IPS-20b (cell line): ENCODE measurements around the gene MLKL.
"Not testable (repeated sequence)": the region's sequence is repeated elsewhere in the genome, so short reads cannot be mapped to it uniquely, and the experiment has no call there.

Experiments
- H3K27ac ChIP-seq: one replicate; pipeline ENCODE4 v1.5.1; 2013; ENCODE audit warnings: low read length
- H3K27me3 ChIP-seq: 2 replicates; pipeline ENCODE4 v1.6.1; 2013; ENCODE audit warnings: mild to moderate bottlenecking, low read length, inconsistent platforms; ENCODE audit not compliant: insufficient read depth
- H3K36me3 ChIP-seq: 2 replicates; pipeline ENCODE4 v1.6.1; 2013; ENCODE audit warnings: low read depth, mild to moderate bottlenecking, inconsistent platforms, low read length, moderate library complexity; ENCODE audit not compliant: insufficient read depth
- H3K4me1 ChIP-seq: 2 replicates; pipeline ENCODE4 v1.6.1; 2013; ENCODE audit warnings: mild to moderate bottlenecking, control low read depth, inconsistent platforms, low read length, moderate library complexity; ENCODE audit not compliant: insufficient read depth
- H3K4me3 ChIP-seq: 2 replicates; pipeline ENCODE4 v1.5.1; 2013; ENCODE audit warnings: mild to moderate bottlenecking, low read length, inconsistent platforms
- H3K9ac ChIP-seq: 2 replicates; pipeline ENCODE4 v1.6.1; 2013; ENCODE audit warnings: low read depth, mild to moderate bottlenecking, inconsistent platforms, low read length, moderate library complexity
- H3K9me3 ChIP-seq: 2 replicates; pipeline ENCODE4 v1.6.1; 2013; ENCODE audit warnings: mild to moderate bottlenecking, low read depth, low read length, inconsistent platforms; ENCODE audit not compliant: insufficient read depth

Gene MLKL

GRCh38 chr16:74660383-74660782 is 40.3 kb downstream of the MLKL start:
- Histone ChIP-seq H3K27ac (no peak overlapping the region), H3K27me3 (no peaks in the 10 kb centered on the region), H3K9me3 (no peaks in the 10 kb centered on the region), H3K4me1 (no peaks in the 10 kb centered on the region; the same call in 1 of the 2 replicates), H3K36me3 (peaks cover 99% of the 10 kb centered on the region), H3K9ac (no peak overlapping the region), H3K4me3 (no peak overlapping the region)

- H3K4me3 ChIP-seq = no peak overlapping the region
- no peak overlapping the region for H3K27ac ChIP-seq
- H3K9me3 ChIP-seq = no peaks in the 10 kb centered on the region
- H3K9ac ChIP-seq = no peak overlapping the region
- peaks cover 96% of the 10 kb centered on the region for H3K36me3 ChIP-seq
- H3K27me3 ChIP-seq = no peaks in the 10 kb centered on the region
- no peaks in the 10 kb centered on the region; the same call in 1 of the 2 replicates for H3K4me1 ChIP-seq
These were observed 41.6 kb downstream of the MLKL start for GRCh38 chr16:74659041-74659440.

DNA sequence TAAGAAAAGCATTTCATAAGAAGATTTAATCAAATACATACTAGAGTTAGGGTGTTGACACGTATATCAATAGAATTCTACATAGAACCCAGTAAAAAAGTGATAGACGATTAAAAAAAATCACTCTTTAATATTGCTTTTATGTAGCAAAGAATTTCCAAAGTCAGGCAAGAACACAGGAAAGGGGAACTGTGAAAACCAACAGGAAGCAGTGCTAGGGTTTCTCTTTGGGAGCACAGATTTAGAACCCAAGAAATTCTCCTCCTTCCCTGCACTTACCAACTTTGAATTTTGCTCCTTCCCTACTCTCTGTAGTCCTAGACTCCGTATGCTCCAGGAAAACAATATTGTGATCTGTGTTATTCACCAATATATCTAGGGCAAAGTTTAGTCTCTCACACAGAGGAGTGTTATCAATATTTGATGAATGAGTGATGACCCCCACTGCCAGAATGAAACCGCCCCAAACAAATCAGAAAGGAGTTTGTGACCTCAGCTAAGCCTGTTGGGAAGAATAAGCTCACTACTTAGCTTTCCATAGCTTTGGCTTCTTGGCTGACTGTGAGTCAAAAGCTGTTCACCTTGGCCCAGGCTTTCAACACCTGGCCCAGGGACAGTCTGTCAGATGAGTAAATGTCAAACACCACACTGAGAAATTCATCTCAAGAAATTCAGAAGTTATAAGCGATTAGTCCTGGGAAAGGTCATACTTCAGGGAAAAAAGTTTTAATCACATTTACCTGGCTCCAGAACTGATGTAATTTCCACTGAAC is 42.6 kb downstream of the MLKL start:
- H3K27me3 ChIP-seq = no peaks in the 10 kb centered on the region
- H3K4me3 ChIP-seq = no peak overlapping the region
- no peak overlapping the region for H3K27ac ChIP-seq
- no peak overlapping the region for H3K9ac ChIP-seq
- H3K36me3 ChIP-seq = peaks cover 96% of the 10 kb centered on the region
- H3K9me3 ChIP-seq = no peaks in the 10 kb centered on the region
- no peaks in the 10 kb centered on the region; the same call in 1 of the 2 replicates for H3K4me1 ChIP-seq

DNA sequence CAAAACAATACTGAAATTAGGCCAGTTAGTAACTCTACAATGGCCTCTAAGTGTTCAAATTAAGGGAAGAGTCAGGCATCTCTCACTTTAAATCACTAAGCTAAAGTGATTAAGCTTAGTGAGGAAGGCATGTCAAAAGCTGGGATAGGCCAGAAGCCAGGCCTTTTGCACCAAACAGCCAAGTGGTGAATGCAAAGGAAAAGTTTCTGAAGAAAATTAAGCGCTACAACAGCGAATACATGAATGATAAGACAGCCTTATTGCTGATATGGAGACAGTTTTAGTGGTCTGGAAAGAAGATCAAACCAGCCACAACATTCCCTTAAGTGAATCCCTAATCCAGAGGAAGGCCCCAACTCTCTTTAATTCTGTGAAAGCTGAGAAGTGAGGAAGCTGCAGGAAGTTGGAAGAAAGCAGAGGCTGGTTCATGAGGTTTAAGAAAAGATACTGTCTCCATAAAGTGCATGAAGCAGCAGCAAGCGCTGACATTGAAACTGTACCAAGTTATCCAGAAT is 46.1 kb downstream of the MLKL start:
- no peak overlapping the region for H3K4me3 ChIP-seq
- H3K9me3 ChIP-seq = no peaks in the 10 kb centered on the region
- no peak overlapping the region for H3K27ac ChIP-seq
- H3K36me3 ChIP-seq = peaks cover 98% of the 10 kb centered on the region
- no peaks in the 10 kb centered on the region for H3K4me1 ChIP-seq
- H3K27me3 ChIP-seq = no peaks in the 10 kb centered on the region
- no peak overlapping the region for H3K9ac ChIP-seq

DNA sequence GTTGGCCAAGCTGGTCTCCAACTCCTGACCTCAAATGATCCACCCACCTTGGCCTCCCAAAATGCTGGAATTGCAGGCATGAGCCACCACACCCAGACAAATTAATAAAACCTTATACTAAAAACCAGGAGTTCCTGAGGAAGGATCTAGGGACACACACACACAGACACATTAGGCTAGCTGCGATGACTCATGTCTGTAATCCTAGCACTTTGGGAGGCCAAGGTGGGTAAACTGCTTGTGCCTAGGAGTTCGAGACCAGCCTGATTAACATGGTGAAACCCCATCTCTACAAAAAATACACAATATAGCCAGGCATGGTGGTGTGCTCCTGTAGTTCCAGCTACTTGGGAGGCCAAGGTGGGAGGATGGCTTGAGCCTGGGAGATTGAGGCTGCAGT is 47.8 kb downstream of the MLKL start:
- H3K36me3 ChIP-seq = peaks cover 98% of the 10 kb centered on the region
- H3K27me3 ChIP-seq, H3K27ac ChIP-seq, H3K9ac ChIP-seq, H3K4me1 ChIP-seq, H3K4me3 ChIP-seq, H3K9me3 ChIP-seq: not testable (repeated sequence)

- Histone ChIP-seq H3K36me3 (peaks cover 98% of the 10 kb centered on the region), H3K9ac (no peak overlapping the region), H3K27me3 (no peaks in the 10 kb centered on the region), H3K4me3 (no peak overlapping the region), H3K27ac (no peak overlapping the region), H3K9me3 (no peaks in the 10 kb centered on the region), H3K4me1 (no peaks in the 10 kb centered on the region)
These were observed 48.4 kb downstream of the MLKL start for GRCh38 chr16:74652249-74652648.

DNA sequence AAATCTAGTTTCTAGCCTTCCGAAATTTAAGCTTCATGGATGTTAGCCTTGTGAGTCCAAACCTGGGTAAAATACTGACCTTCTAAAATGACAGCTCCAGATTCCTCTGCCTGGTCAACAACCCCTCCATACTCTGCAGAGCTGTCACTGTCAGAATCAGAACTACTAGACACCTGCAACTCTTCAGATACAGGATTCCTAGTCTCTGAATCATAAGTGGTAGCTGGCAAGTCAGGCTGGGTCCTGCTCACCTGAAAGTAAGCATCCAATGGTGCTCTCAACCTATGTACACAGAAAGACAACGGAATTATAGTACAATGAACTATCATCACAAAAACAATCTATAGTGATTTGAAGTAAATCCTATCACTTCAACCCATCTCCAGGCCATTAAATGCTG is 48.8 kb downstream of the MLKL start:
- H3K27me3 ChIP-seq = no peaks in the 10 kb centered on the region
- peaks cover 98% of the 10 kb centered on the region for H3K36me3 ChIP-seq
- no peak overlapping the region for H3K27ac ChIP-seq
- H3K9ac ChIP-seq = no peak overlapping the region
- no peak overlapping the region for H3K4me3 ChIP-seq
- no peaks in the 10 kb centered on the region for H3K4me1 ChIP-seq
- H3K9me3 ChIP-seq = no peaks in the 10 kb centered on the region

DNA sequence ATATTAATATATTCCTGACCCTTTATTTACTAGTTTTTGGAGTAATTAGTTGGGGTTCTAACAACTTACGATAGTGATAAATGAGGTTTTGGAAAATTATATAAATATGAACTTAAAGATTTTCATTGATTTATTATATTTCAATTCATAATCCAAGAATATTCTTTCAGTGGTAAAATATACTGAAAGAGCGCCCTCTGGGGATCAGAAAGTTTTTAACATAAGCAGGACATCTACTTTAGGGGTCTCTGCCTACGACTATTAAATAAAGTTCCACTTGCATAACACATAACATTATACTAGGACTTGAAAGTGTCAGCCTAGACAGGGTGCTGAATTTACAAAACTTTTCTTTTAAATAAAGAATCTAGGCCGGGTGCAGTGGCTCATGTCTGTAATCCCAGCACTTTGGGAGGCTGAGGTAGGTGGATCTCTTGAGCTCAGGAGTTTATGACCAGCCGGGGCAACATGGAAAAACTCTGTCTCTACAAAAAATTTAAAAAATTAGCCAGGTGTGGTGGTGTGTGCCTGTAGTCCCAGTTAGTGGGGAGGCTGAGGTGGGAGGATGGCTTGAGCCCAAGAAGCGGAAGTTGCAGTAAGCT is 49.6 kb downstream of the MLKL start:
- no peak overlapping the region for H3K27ac ChIP-seq
- H3K4me3 ChIP-seq = no peak overlapping the region
- no peak overlapping the region for H3K9ac ChIP-seq
- no peaks in the 10 kb centered on the region for H3K27me3 ChIP-seq
- no peaks in the 10 kb centered on the region for H3K4me1 ChIP-seq
- H3K36me3 ChIP-seq = peaks cover 98% of the 10 kb centered on the region
- no peaks in the 10 kb centered on the region for H3K9me3 ChIP-seq

DNA sequence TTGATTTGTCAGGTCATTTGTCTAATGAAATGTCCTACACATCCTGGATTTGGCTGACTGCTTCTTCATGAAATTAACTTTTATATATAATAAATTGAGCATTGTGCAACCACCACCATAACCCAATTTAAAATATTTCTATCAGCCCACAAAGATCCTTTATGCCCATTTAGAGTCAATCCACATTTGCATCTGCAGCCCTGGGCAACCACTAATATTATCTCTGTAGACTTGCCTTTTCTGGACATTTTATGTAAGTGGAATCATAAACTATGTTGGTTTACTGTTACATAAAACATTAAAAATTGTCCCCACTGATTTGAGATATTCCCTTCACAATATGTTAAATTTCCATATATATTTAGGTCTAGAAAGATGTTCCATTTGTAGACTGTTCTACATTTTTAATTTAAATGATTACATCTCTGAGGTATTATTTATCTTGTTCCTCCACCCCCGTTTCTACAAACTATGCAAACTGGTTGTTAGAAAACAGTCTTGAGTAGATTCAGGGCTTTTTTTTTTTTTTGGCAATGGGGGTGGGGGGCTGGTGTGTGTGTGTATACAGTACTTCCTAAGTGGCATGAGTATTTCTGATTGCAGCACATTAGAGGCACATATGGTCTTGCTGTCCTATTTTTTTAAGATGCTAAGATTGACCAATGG is 50.7 kb downstream of the MLKL start:
- Histone ChIP-seq H3K4me3 (no peak overlapping the region), H3K4me1 (no peaks in the 10 kb centered on the region), H3K9me3 (no peaks in the 10 kb centered on the region), H3K36me3 (peaks cover 99% of the 10 kb centered on the region), H3K9ac (no peak overlapping the region), H3K27ac (no peak overlapping the region), H3K27me3 (no peaks in the 10 kb centered on the region)

DNA sequence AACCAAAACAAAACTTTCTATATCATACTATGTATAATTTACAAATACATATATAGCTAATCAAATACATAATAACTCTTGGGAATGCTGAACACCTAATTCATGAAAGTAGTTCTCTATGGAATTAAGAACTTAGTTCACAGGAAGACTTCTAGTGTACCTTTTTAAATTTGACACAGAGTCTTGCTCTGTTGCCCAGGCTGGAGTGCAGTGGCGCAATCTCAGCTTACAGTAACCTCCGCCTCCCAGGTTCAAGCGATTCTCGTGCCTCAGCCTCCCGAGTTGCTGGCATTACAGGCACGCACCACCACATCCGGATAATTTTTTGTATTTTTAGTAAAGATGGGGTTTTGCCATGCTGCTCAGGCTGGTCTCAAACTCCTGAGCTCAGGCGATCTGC is 58.7 kb downstream of the MLKL start:
- Histone ChIP-seq H3K9me3 (no peaks in the 10 kb centered on the region), H3K27ac (no peak overlapping the region), H3K4me1 (no peaks in the 10 kb centered on the region), H3K9ac (no peak overlapping the region), H3K36me3 (peaks cover 99% of the 10 kb centered on the region), H3K4me3 (no peak overlapping the region), H3K27me3 (no peaks in the 10 kb centered on the region)

- Histone ChIP-seq H3K4me1 (no peaks in the 10 kb centered on the region), H3K9ac (no peak overlapping the region), H3K4me3 (no peak overlapping the region), H3K27me3 (no peaks in the 10 kb centered on the region), H3K36me3 (peaks cover 97% of the 10 kb centered on the region), H3K9me3 (no peaks in the 10 kb centered on the region), H3K27ac (no peak overlapping the region)
These were observed 62.8 kb downstream of the MLKL start for GRCh38 chr16:74637742-74638453.
